NOMO-1 treated with dmso at 0.1 percent for 144 hours (cell line): ENCODE measurements around the gene TDRKH.

Source experiments
- DNase-seq: peaks from one replicate; lab custom pipeline; 2025; ENCODE audit not compliant: unreplicated experiment; lab: John Stamatoyannopoulos, UW

The TDRKH gene

GRCh38 chr1:151823175-151823574, 32.9 kb upstream of the TDRKH start:
- no peak for DNase-seq

DNA sequence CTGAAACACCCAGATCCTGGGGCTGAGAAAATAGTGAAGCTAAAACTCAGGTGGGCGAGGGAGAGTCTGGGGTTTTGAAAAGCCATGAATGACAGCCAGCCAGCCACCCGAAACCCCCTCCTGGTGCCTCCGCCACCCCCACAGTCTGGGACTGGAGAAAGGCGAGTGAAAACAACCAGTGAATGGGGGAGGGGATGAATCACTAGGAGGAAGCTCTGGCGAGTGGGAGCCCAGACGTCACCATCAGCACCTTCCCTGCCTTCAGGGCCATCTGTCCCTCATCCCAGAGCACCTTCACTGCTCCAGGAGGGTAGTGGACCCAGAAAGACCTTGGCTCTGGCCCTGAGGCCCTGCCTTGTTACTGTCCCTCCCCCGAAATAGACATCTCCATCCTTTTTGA, 32.1 kb upstream of the TDRKH start:
- DNase-seq: no peak

GRCh38 chr1:151820940-151821339, 30.6 kb upstream of the TDRKH start:
- no peak for DNase-seq

DNA sequence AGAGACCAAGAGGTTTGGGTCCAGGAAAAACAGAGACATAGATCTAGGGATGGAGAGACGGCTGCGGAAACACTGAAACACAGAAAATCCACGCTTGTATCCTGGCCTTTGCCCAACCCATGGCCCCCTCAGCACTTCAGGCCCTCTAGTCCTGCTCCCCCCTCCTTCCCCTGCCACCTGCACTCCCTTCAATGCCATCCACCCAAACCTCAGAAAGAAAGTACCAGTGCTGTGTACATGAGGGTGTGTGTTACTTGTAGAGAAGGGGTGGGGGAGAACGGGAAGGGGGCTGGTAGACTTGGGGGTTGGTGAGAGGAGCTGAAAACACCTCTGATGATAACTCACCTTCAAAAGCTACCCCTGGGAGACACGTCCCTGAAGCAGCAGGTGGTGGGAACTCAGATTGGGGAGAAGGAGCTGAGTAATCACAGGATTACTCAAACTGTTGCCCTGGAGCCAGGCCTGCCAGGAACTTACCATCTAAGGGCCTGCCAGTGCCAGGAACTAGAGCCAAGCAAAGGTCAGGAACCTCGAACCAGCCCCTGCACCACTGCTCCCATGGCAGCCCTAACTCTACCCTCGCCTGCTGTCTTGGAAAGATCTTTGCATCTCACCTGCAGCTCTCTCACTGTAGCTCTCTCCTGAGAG, 29.8 kb upstream of the TDRKH start:
- no peak for DNase-seq

DNA sequence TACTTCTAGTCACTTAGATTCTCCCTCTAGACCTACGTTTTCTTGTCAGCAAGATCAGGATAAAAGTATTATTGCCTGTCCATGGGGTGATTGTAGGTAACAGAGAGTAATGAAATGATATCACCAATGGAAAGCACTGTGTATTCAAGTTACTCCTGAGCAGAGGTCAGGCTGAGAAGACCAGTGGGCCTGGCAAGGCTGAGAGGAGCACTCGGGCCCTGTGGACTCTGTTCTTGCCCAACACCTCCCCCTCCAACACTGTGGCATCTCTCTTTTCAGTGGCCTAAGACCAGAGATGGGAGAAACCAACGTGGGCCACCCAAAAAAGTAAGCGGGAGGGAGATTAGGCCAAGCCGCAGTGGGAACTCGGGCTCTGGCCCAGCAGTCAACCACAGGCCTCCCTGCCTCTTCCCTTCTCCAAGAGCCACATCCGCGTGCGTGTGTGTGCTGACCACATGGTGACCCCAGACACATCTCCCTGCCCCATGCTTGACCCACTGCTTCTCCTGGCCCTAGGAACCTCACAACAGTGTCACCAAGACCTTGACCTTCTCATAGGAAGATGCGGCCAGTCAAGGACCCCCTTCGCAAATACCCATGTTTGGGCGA, 29.0 kb upstream of the TDRKH start:
- DNase-seq: no peak

GRCh38 chr1:151817353-151817730, 27.0 kb upstream of the TDRKH start:
- peak; percentile 8 for DNase-seq

GRCh38 chr1:151816548-151817352, 26.4 kb upstream of the TDRKH start:
- no peak for DNase-seq

- no peak for DNase-seq
Observed at GRCh38 chr1:151815716-151816327, 25.5 kb upstream of the TDRKH start.

GRCh38 chr1:151814971-151815545, 24.8 kb upstream of the TDRKH start:
- no peak for DNase-seq

DNA sequence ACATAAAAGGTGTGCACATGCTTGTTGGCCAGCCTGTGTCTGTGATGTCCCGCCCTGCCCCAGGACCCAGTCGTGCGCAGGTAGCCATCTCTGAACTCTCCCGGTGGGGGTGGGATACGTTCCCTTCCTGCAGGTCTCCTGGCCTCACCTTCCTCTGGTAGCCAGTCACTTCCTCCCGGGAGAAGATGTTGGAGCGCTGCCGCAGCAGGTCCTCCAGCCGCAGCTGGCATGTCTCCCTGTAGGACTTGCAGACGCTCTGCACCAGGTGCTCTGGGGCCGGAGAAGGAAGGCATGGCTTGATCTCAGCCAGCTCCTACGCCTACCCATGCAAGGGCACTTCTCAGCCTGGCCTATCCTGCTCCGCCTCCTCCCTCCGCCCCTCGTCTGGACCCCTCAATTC, 24.1 kb upstream of the TDRKH start:
- no peak for DNase-seq

- no peak for DNase-seq
Observed at GRCh38 chr1:151813271-151813977, 23.1 kb upstream of the TDRKH start.

DNA sequence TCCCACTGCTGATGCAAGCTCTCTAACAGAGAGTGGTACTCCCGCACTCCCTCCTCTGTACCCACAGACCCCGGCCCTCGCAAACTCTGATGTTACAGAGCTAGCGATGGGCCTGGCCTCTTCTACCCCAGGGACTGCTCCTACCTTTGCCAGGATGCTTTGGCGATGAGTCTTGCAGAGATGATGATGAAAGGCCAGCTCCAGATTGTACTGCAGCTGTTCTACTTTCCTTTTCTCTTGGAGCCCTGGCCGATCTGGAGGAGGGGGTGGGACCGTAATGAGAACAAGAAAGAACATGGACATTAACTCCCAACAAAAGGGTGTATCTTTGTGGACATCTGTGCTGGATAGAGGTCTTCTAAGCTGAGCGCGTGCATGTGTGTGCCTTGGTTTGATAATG, 20.9 kb upstream of the TDRKH start:
- no peak for DNase-seq

DNA sequence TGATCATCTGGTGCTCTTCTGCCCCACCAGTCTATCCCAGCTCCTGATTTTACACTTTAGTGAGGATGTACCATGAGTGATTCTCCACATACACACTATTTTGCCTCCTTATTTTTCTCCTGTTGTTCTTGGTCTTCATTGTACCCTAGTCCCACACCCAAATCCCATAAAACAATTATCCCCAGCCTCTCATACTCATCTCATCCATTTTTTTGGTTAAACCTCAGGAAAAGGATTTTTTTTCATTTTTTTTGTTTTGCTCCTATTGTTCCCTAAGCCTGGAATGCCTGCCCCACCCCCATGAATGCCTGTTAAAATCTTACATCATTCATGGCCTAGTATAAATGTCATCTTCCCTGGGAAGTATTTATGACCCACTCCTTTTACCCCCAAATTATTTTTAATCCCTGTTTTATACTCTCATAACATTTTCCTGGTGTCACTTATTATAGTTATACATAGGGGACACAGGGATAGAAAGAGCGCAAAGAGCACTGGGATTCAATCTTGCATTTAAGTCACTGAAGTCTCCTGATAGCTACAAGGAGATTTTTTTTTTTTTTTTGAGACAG, 19.8 kb upstream of the TDRKH start:
- DNase-seq: no peak

- DNase-seq: no peak
Observed at GRCh38 chr1:151809290-151809984, 19.1 kb upstream of the TDRKH start.

DNA sequence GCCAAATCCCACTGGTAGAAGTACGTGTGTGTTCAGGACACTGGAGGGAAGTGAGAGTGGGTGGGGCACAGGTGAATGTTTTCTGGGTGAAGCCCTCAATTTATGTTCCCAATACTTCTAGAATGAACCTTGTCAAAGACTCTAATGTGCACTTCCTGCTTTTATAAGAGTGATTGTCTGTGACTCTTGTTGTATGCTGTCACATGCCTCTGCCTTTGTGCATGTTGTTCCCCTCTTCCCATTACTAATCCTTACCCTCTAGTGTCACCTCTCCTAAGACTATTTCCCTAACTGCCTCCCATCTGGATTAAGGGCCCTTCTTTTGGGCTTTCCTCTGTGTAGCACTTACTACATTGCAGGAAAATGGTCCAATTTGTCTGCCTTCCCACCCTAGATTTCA, 17.5 kb upstream of the TDRKH start:
- no peak for DNase-seq

GRCh38 chr1:151807131-151807530, 16.8 kb upstream of the TDRKH start:
- no peak for DNase-seq

GRCh38 chr1:151806170-151806569, 15.9 kb upstream of the TDRKH start:
- no peak for DNase-seq

DNA sequence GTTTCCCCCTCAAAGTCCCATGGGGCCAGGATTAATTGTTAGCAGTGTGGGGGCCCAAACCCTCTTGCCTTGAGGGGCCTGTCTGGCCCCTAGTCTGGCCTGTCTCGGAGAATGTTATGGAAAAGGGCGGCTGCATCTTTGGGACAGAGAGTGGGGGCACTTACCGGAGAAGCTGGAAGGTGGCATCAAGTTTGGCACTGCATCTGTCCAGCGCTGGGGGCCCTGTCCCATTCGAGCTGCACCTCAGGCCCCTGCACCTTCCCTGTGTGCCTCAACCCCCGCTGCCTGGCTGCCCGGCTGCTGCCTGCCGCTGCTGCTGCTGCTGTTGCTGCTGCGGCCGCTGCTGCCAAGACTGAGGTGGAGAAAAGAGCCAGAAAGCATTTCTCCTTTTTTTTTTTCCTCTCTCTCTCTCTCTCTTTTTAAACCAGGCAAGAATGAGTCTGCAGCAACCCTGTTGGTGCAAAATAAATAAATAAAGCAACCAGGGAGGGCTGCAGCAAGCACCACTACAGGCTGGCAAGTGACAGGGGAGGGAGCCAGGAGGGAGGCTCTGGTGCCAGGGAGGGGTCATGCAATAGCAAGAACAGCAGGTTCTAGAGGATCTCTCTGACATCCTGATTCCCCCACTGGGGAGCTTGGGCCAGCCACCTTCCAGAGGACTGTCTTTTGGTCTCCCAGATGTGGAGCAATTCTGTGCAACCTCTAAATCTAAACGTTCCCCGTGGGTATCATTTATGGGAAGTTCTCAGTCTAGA, 14.9 kb upstream of the TDRKH start, which contains the start of gene LINGO4:
TSS of gene LINGO4 (minus strand) at position 354 of the 755 bp plus-strand sequence. CDS start 2,715 bp downstream, outside the sequence.
- no peak for DNase-seq

GRCh38 chr1:151803915-151804314, 13.6 kb upstream of the TDRKH start:
- no peak for DNase-seq
